Keratinocyte (primary cell): Measurements from ENCODE around the gene MCRIP2.

ENCODE experiments used
- CTCF ChIP-seq, 3 experiments: IDR thresholded peaks in 1 of 3; conservative IDR thresholded peaks in 1 of 3; optimal IDR thresholded peaks in 1 of 3; 2 replicates in 2 of 3; 3 replicates in 1 of 3; pipeline versions ENCODE3 to v1.5.1; 2011; ENCODE audit warnings: low read length in 3 of 3, mild to moderate bottlenecking in 3 of 3, moderate library complexity in 2 of 3, control low read depth in 1 of 3, inconsistent platforms in 1 of 3; ENCODE audit not compliant: insufficient read depth in 2 of 3; ENCODE audit errors: extremely low read depth in 1 of 3
- EZH2 ChIP-seq: IDR thresholded peaks from one replicate; pipeline ENCODE4 v1.6.1; 2012; ENCODE audit warnings: inconsistent platforms, mild to moderate bottlenecking, low read length, moderate library complexity

GRCh38 chr16:625117-625976, 16.3 kb upstream of the MCRIP2 start:
- TF ChIP-seq EZH2 (no peak), CTCF (optimal IDR thresholded peaks at IDR 0.05 in 1 of 3, IDR thresholded peaks at IDR 0.05 in 1 of 3, conservative IDR thresholded peaks at IDR 0.05 in 1 of 3; ENCODE audit: extremely low read depth in 1 of 3, insufficient read depth in 2 of 3, low read length in 3 of 3) (no peak)
